Stimulated activated CD4-positive, alpha-beta T cell treated with anti-CD3 and anti-CD28 coated beads, Interleukin-12 subunit alpha, Interleukin-12 subunit beta, amount 100 ng/mL, for 24 hours (primary cell): ENCODE measurements around the gene SLC25A13.

Experiments
- DNase-seq, 2 experiments: peaks; one replicate each; pipeline ENCODE4 v3.0.0-alpha.2; 2020; ENCODE audit warnings: low read depth in 2 of 2

SLC25A13 gene

GRCh38 chr7:96097835-96098234, 224.1 kb downstream of the SLC25A13 start:
- DNase-seq = no peak

- DNase-seq = no peak
These were observed 228.5 kb downstream of the SLC25A13 start for GRCh38 chr7:96093435-96093834.

GRCh38 chr7:96090756-96091155, 231.1 kb downstream of the SLC25A13 start:
- DNase-seq = no peak

- no peak for DNase-seq
These were observed 232.4 kb downstream of the SLC25A13 start for GRCh38 chr7:96089511-96089910.

DNA sequence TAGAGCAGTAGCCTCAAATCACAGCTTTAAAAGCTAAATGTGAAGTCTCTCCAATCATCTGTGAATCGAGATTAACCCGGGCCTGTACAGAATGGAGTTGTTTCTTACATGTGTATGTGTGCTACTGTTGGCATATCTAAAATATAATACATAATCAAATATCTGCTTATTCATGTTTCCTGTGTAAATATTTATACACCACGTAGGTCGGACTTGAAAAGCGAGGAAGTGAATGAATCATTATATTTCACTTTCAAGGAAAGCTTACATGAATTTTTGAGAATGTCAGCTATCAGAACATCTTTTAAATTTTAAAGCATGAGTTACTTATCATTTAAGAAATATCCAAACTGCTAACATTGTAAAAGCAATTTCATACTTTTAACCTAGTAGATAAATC, 233.3 kb downstream of the SLC25A13 start:
- DNase-seq = no peak

DNA sequence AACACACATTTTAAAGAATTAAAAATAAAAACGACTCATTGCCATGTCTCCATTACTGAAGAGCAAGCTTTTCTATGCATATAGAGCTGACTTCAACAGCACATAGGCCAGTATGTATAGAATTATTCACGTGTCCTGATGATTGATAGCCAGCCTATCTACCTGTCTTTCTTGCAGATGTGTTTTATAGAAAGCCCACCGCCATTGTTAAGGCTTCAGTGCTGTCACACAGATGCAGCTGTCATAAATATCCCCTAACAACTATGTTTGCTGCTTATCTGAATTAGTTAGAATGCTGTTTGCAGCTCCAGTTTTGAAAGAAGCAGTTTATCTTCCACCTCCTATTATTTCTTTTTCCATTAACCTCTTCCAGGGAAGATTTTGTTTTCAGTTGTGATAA, 235.9 kb downstream of the SLC25A13 start:
- no peak for DNase-seq

- no peak for DNase-seq
These were observed 236.9 kb downstream of the SLC25A13 start for GRCh38 chr7:96084881-96085553.

DNA sequence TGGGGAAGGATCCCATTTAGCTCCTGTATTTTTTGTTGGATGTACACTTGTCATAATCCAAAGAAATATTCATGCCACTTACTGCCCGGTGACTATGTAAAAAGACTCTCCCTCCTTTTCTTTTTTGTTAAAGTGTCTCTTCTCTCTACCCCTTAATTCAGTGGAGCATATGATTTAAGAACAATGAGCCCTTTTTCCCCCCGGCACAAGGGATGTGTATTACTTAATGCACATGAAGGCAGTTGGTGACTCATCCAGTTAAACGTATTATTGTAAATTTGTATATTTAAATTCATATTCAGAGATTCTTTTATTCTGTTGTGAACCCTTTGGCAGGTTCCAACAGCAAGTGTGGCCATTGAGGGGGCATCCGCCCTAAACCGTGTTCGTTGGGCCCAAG, 241.9 kb downstream of the SLC25A13 start:
- DNase-seq = no peak

GRCh38 chr7:96076350-96076707, 245.6 kb downstream of the SLC25A13 start:
- no peak for DNase-seq

DNA sequence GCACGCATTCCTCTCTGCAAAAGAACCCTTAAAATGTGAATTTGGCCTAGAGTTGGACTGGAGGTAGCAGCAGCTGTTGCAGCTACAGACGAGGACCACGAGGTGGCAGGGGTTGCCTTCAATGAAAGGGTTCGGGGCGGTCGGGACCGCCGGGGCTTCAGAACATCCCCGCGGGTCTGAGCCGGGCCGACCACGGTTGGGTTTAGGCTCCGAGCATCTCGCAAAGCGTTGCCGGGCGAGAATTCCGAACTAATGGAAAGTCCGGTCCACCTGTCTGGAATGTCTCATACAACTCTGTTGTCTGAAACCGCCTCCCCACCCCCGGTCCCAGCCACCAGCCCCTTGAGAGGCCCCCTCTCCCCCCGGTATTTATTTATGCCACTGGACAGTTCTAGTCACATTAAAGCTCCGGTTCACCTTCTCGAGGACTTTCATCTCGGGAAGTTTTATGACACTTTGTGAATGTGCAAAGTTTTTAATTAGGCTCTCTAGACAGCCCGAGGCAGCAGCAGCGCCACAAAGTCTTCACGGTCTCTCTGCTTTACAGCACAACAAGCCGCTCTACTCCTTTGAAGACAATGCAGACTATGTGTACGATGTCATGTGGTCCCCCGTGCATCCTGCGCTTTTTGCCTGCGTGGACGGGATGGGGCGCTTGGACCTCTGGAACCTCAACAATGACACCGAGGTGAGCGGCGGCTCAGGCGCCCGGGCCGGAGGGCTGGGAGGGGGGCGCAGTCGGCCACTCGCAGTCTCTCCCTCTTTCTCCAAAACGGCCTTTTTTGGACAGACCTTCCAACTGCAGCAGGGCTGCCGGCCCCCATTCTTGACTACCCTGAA, 246.2 kb downstream of the SLC25A13 start:
- peak; percentile 22 to 23 for DNase-seq

GRCh38 chr7:96074871-96075270, 247.0 kb downstream of the SLC25A13 start:
- no peak for DNase-seq
